ENCODE measurements around the gene LGALS9.
"Not testable (repeated sequence)": the region's sequence is repeated elsewhere in the genome, so short reads cannot be mapped to it uniquely, and the experiment has no call there.

Gene LGALS9

GRCh38 chr17:27655525-27656111 lies 24.6 kb downstream of the LGALS9 start:
- DNase-seq = not testable (repeated sequence)

- not testable (repeated sequence) for DNase-seq
Measured at GRCh38 chr17:27656620-27657019, 25.6 kb downstream of the LGALS9 start.

- DNase-seq = no peak
Measured at GRCh38 chr17:27657620-27658019, 26.6 kb downstream of the LGALS9 start.

- no peak for DNase-seq
Measured at GRCh38 chr17:27659683-27660082, 28.7 kb downstream of the LGALS9 start.

GRCh38 chr17:27660436-27660835 lies 29.4 kb downstream of the LGALS9 start:
- no peak for DNase-seq

- no peak for DNase-seq
Measured at GRCh38 chr17:27663936-27664605, 33.1 kb downstream of the LGALS9 start.

- DNase-seq = no peak
Measured at GRCh38 chr17:27664606-27664965, 33.6 kb downstream of the LGALS9 start.

- no peak for DNase-seq
Measured at GRCh38 chr17:27665549-27665948, 34.6 kb downstream of the LGALS9 start.

GRCh38 chr17:27666270-27666669 lies 35.3 kb downstream of the LGALS9 start:
- DNase-seq = not testable (repeated sequence)

GRCh38 chr17:27666831-27667560 lies 36.0 kb downstream of the LGALS9 start:
- DNase-seq = no peak

GRCh38 chr17:27667656-27668487 lies 36.9 kb downstream of the LGALS9 start:
- no peak for DNase-seq

GRCh38 chr17:27668488-27668823 lies 37.5 kb downstream of the LGALS9 start:
- no peak for DNase-seq

GRCh38 chr17:27669136-27669535 lies 38.1 kb downstream of the LGALS9 start:
- DNase-seq = no peak

- no peak for DNase-seq
Measured at GRCh38 chr17:27669850-27670249, 38.9 kb downstream of the LGALS9 start.

GRCh38 chr17:27670791-27671590 lies 40.0 kb downstream of the LGALS9 start:
- DNase-seq = no peak

GRCh38 chr17:27671591-27671910 lies 40.6 kb downstream of the LGALS9 start:
- no peak for DNase-seq

- not testable (repeated sequence) for DNase-seq
Measured at GRCh38 chr17:27671977-27672480, 41.0 kb downstream of the LGALS9 start.

GRCh38 chr17:27674335-27674734 lies 43.3 kb downstream of the LGALS9 start:
- DNase-seq = no peak

GRCh38 chr17:27677191-27677590 lies 46.2 kb downstream of the LGALS9 start:
- DNase-seq = no peak

GRCh38 chr17:27686322-27686721 lies 55.3 kb downstream of the LGALS9 start:
- not testable (repeated sequence) for DNase-seq

GRCh38 chr17:27690882-27691281 lies 59.9 kb downstream of the LGALS9 start:
- no peak for DNase-seq

- not testable (repeated sequence) for DNase-seq
Measured at GRCh38 chr17:27695254-27695814, 64.3 kb downstream of the LGALS9 start.
